NCI-H1092 treated with DMSO at 0.1 percent for 48 hours (cell line): Measurements from ENCODE around the gene RAP1GAP.
"Not testable (repeated sequence)": the region's sequence is repeated elsewhere in the genome, so short reads cannot be mapped to it uniquely, and the experiment has no call there.

Experiments used
- DNase-seq: peaks from one replicate; lab custom pipeline; 2025; lab: John Stamatoyannopoulos, UW

RAP1GAP gene

DNA sequence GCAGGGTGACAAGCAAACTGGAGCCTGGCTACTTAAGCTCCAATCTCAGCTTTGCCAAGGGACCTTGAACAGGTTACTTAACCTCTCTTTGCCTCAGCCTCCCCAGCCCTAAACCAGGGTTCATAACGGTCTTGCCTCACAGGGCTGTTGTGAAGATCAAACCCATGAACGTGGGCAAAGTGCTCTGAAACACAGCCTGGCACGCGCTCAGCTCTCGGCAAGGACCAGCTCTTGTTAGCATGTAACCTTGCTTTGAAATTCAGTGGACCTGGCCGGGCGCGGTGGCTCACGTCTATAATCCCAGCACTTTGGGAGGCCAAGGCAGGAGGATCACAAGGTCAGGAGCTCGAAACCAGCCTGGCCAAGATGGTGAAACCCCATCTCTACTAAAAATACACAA is 24.8 kb downstream of the RAP1GAP start:
- DNase-seq = no peak

- no peak for DNase-seq
These were observed 25.5 kb downstream of the RAP1GAP start for GRCh38 chr1:21643624-21644023.

- no peak for DNase-seq
These were observed 27.0 kb downstream of the RAP1GAP start for GRCh38 chr1:21641967-21642739.

DNA sequence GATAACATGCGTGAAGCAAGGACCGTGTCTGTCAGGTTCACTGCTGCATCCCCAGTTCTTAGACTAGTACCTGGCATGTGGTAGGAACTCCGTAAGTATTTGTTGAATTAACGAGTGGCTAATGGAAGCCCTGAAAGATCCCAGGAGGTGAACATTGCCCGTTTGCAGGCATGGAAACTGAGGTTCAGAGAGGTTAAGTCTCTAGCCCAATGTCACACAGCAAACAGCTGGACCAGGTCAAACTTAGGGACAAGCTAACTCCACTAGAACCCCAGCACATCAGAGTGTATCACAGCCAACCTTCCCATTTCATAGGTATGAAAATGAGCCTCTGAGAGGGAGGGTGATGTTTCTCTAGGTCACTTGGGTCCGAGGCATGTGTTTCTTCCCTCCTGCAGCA is 27.6 kb downstream of the RAP1GAP start:
- no peak for DNase-seq

DNA sequence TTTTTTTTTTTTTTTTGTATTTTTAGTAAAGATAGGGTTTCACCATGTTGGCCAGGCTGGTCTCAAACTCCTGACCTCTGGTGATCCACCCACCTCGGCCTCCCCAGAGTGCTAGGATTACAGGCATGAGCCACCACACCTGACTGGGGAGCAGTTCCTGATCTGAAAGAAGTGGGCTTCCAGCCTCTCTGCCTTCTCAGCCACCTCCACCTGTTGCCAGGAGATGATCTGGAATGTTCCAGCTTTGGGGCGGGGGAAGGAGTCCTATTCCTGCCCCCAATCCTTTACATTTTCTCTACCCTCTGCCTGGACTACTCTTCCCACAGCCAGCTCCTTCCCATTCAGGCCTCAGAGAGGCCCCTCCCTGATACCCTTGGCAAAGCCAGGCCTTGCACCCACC is 28.1 kb downstream of the RAP1GAP start:
- DNase-seq = no peak

GRCh38 chr1:21640653-21641052 is 28.5 kb downstream of the RAP1GAP start:
- no peak for DNase-seq

GRCh38 chr1:21639594-21640041 is 29.5 kb downstream of the RAP1GAP start:
- no peak for DNase-seq

- no peak for DNase-seq
These were observed 30.4 kb downstream of the RAP1GAP start for GRCh38 chr1:21638531-21639341.

- no peak for DNase-seq
These were observed 31.6 kb downstream of the RAP1GAP start for GRCh38 chr1:21637514-21637913.

DNA sequence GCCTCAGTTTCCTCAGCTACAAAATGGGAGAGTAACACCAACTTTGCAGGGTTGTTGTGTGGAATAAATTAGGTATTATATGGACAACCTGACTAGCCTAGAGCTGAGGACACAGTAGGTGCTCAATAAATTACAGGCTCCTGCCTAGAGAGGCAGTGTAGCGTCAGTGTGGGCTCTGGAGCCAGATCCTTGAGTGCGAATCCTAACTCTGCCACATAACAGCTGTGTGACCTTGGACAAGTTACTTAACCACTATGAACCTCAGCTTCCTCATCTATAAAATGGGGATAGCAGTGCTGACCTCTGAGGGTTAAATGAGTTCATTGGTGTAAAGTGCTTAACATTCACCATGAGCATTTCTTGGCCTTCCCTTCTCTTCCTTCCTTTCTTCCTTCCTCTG is 33.1 kb downstream of the RAP1GAP start:
- no peak for DNase-seq

GRCh38 chr1:21634806-21635535 is 34.2 kb downstream of the RAP1GAP start:
- no peak for DNase-seq

- DNase-seq = no peak
These were observed 35.0 kb downstream of the RAP1GAP start for GRCh38 chr1:21633992-21634805.

- DNase-seq = no peak
These were observed 35.9 kb downstream of the RAP1GAP start for GRCh38 chr1:21633141-21633755.

GRCh38 chr1:21631944-21632887 is 36.9 kb downstream of the RAP1GAP start:
- DNase-seq = no peak

GRCh38 chr1:21631590-21631943 is 37.6 kb downstream of the RAP1GAP start:
- not testable (repeated sequence) for DNase-seq

- no peak for DNase-seq
These were observed 38.4 kb downstream of the RAP1GAP start for GRCh38 chr1:21630571-21631343.

DNA sequence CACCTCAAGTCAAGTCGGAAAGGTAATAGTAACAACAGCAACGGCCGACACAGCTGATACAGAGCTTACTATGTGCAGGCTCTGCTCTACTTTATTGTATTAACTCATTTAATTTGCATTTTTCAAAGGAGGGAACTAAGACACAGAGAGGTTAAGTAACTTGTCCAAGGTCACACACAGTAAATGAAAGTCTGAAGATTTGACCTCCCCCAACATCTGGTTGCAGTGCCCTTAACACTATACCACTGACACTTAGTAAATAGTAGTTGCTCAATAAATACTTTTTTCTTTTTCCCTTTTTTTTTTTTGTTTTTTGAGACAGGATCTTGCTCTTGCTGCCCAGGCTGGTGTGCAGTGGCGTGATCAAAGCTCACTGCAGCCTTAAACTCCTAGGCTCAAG is 39.2 kb downstream of the RAP1GAP start:
- no peak for DNase-seq

DNA sequence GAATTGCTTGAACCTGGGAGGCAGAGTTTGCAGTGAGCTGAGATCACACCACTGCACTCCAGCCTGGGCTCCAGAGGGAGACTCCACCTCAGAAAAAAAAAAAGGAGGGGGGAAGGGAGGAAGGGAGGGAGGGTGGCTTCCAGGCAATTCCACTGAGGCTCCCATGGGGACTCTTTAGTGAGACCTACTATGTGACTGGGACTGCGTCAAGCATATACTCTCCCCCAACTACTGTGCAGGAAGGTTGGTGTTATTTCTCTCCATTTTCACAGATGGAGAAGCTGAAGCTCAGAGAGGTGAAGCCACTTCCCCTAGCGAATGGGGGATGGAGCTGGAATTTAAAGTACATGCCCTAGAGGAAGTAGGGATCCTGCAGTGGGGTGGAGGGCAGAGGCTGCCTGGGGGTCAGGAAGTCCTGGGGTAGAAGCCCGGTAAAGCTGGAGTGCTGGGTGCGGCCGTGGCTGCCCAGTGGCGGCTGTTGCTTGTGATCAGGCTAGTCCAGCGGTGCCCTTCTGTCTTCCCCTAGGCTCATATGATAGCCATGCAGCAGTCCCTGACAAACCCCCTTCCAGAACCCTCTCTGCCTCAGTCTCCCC is 40.3 kb downstream of the RAP1GAP start:
- DNase-seq = no peak

DNA sequence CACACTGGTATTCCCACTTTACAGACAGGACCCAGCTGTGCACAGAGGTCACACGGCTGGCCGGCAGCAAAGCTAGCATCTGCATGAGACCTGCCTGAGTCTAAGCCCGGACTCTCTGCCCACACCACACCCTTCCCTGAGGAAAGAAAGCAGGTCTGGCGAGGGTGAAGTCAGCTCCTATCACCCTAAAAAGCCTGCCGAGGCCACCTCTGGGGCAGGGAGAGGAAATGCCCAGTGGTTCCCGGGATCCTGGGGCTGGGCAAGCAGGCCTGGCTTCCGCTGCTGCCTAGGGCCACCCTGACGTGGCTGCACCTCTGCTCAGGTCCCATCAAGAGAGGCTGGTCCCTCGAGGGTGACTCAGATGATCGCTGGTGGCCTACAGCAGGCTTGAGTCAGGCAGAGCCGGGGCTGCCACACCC is 42.2 kb downstream of the RAP1GAP start:
- no peak for DNase-seq
